Melanocyte of skin (primary cell): ENCODE data around the gene SCEL. TPM values are rescaled to one million over a fixed set of nuclear protein-coding genes. Genes with fewer than 3 reads are reported as not detected.

Experiments
- small RNA-seq, 2 donors: library from RNA; depleted of rRNA; stranded (forward); fragments of <200 nt; gene quantifications; one replicate each; pipeline ENCODE3, GENCODE V24; 2012
- total RNA-seq, 2 donors: library from RNA; depleted of rRNA; stranded (reverse); fragments of >200 nt; gene quantifications; 2 replicates each; pipeline ENCODE4 v1.2.3, GENCODE V29; 2012

Gene SCEL
- under 1 TPM in 1 of 2 donors, not detected in 1; 0.34 TPM for total RNA-seq

DNA sequence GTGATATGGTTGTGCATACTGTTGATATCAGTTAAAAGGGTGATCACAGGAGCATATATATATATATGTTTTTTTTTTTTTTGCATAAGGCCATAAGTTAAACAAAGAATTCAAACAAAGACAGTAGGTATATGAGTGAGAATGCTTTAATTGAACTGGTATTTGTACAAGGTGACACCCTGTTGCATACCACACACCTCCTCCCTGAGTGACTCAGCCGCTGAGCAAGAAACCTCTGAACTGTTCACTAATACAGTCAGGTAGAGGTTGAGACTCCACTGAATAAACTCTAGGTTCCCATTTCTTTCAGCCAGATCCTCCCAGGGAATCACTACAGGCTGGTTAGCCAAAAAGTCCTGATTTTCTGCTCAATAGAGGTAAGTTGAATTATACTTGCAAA is at the start of gene SCEL:
Gene SCEL, plus strand, starts transcription at position 259 of the 400 bp plus-strand sequence. CDS start 20,170 bp downstream, outside the sequence.

Small RNA genes within 50 kb of the gene (small RNA-seq; reads per million reads assigned to genes)
- gene RNY3P7 = 0 reads per million in 2 donors
- gene SPTLC1P5 = 0 reads per million in 2 donors

Other genes with a start within 250 kb of the SCEL start
- 100 to 1,000 TPM; 113 to 119 TPM for gene MYCBP2, start 208.6 kb upstream of the SCEL start, total RNA-seq
- gene SLAIN1, start 162.0 kb downstream of the SCEL start, total RNA-seq = 100 to 1,000 TPM in 1 of 2 donors, 10 to 100 TPM in 1; 30.3 to 159 TPM